Measurements from ENCODE around the gene IDH2. TPM values are rescaled to one million over a fixed set of nuclear protein-coding genes. Genes with fewer than 3 reads are reported as not detected.
A peak's percentile ranks its signal among the peaks of the same experiment; 100 is the strongest.

Gene IDH2
- total RNA-seq, 1 donor from 2014 or later = 218 TPM

DNA sequence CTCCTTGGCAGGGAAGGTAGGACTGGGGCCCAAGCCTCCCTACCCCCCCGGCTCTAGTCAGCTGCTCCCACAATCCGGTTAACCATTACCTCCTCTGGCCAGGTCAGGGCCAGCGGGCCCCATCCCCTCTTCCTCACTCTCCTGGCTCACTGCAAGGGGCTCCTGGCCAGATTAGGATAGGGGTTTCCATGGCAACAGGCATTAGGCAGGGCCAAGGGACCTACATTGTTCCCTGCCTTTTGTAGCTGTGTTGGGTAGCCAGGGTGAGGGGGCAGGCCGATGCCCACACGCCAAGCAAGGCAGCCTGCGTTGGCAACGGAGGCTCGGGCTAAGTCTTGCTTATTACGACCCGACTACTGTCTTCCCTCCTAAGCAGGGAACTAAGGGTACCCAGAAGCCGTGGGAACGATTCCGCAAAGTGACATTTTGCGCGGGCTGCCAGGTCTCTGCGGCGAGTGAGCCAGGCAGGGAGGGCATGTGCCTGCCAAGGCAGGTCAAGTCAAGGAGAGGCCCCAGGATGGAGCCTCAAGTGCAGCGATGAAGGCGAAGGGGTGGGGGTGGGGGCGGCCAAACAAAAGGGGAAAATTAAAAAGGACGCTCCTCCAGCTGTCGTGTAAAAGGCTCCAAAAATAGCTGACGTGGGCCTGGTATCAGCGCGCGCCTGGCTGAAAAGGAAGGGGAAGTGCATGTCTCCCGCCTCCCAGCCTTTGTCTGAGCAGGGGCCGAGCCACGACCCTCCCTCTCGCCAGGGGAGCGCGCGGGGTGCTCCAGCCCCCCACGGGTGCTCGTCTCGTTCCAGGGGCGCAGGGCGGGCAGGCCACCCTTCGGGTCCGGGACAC is 919 bp downstream of the IDH2 start:
- TF ChIP-seq, protein P1, sequence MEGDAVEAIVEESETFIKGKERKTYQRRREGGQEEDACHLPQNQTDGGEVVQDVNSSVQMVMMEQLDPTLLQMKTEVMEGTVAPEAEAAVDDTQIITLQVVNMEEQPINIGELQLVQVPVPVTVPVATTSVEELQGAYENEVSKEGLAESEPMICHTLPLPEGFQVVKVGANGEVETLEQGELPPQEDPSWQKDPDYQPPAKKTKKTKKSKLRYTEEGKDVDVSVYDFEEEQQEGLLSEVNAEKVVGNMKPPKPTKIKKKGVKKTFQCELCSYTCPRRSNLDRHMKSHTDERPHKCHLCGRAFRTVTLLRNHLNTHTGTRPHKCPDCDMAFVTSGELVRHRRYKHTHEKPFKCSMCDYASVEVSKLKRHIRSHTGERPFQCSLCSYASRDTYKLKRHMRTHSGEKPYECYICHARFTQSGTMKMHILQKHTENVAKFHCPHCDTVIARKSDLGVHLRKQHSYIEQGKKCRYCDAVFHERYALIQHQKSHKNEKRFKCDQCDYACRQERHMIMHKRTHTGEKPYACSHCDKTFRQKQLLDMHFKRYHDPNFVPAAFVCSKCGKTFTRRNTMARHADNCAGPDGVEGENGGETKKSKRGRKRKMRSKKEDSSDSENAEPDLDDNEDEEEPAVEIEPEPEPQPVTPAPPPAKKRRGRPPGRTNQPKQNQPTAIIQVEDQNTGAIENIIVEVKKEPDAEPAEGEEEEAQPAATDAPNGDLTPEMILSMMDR (conservative IDR thresholded peaks at IDR 0.05) = no peak
- peaks cover 48% of the 10 kb centered on the region for H3K4me1 Mint-ChIP-seq
- peaks cover 4% of the 10 kb centered on the region for H3K36me3 Mint-ChIP-seq (ENCODE audit: low read depth)
- H3K4me3 Mint-ChIP-seq = peak overlapping the region; percentile 93
- no peaks in the 10 kb centered on the region for H3K9me3 Mint-ChIP-seq
- peak; percentile 39 for DNase-seq (ENCODE audit: low read depth, low spot score)
- peak overlapping the region; percentile 96 for H3K27ac Mint-ChIP-seq (ENCODE audit: unreplicated experiment)
- peaks cover 4% of the 10 kb centered on the region for H3K27me3 Mint-ChIP-seq (ENCODE audit: low read depth)

DNA sequence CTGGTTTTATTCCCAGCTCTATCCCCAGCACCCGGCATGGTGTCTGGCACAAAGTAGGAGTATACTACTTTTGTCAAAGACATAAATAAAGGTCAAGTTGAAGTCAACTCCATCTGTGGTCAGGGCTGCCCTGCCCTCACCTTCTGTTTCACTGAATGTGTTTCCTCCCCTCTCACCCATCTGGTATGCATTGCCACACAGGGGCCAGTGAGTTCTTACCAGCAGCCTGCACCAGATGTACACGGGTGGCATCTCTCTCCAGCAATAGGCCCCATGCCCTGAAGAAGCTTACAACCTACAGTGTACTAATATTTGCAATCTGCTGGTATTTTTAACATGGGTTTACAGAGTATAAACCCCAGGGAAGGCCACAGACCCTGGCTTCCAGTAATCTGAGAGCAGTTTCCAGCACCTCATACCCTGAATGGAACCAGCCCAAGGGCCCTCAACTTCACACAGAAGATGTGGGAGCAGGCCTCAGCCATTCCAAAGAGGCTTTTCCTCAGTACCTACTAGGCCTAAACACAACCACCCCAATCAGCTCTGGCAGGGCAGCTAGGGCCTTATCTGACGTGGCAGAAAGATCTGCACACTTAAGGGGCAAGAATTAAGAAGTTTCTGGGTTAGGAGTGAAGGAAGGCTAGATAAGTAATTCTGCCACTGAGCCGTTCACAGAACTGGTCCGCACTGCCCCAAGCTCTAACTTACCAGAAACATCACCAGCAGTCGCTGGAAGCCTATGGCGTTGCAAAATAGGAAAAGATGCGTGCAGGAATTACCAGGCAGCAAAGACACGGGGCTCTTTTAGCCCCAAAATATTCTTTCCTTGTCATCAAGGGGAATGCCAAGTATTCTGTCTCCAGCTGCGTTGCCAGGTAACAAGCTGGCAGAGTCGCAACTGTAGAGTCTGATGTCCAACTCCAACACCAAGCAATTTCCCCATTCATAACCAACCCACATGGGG is 2.1 kb downstream of the IDH2 start:
- H3K36me3 Mint-ChIP-seq (ENCODE audit: low read depth) = peaks cover 4% of the 10 kb centered on the region
- H3K4me3 Mint-ChIP-seq = peak overlapping the region; percentile 93
- no peak overlapping the region for H3K27ac Mint-ChIP-seq (ENCODE audit: unreplicated experiment)
- TF ChIP-seq, protein P1 (conservative IDR thresholded peaks at IDR 0.05) = no peak
- H3K4me1 Mint-ChIP-seq = peaks cover 53% of the 10 kb centered on the region
- H3K27me3 Mint-ChIP-seq (ENCODE audit: low read depth) = peaks cover 4% of the 10 kb centered on the region
- H3K9me3 Mint-ChIP-seq = no peaks in the 10 kb centered on the region
- DNase-seq (ENCODE audit: low read depth, low spot score) = no peak

DNA sequence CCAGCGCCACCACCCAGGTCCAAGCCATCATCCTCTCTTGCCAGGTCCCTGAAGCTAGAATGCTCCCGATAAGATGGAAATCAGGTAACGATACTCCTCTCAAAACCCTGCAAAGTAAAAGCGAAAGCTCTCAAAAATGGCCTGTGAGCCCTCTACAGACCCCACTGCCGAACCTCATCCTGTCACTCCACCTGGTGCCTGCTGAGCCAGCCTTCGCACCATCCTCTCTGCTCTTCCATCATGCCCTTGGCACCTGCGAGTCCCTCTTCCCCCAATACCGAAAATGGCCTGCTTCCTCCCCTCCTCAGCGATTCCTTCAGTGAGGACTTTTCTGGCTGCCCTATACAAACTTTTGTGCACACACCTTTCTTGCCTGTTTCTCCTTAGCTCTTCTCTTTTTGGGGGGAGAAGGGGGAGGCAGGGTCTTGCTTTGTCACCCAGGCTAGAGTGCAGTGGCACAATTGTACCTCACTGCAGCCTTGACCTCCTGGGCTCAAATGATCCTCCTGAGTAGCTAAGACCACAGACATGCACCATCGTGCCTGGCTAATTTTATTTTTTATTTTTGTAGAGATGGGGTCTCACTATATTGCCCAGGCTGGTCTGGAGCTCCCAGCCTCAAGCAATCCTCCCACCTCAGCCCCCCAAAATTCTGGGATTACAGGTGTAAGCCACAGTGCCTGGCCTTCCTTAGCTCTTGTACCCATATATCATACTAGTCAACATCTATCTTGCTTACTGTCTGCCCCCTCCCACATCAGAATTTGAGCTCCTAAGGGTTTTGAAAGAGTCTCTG is 3.0 kb downstream of the IDH2 start:
- H3K4me3 Mint-ChIP-seq = peak overlapping the region; percentile 93
- peaks cover 4% of the 10 kb centered on the region for H3K27me3 Mint-ChIP-seq (ENCODE audit: low read depth)
- peaks cover 56% of the 10 kb centered on the region for H3K4me1 Mint-ChIP-seq
- peaks cover 4% of the 10 kb centered on the region for H3K36me3 Mint-ChIP-seq (ENCODE audit: low read depth)
- H3K9me3 Mint-ChIP-seq = no peaks in the 10 kb centered on the region
- H3K27ac Mint-ChIP-seq (ENCODE audit: unreplicated experiment) = no peak overlapping the region
- TF ChIP-seq, protein P1 (conservative IDR thresholded peaks at IDR 0.05) = no peak
- DNase-seq (ENCODE audit: low read depth, low spot score) = no peak

DNA sequence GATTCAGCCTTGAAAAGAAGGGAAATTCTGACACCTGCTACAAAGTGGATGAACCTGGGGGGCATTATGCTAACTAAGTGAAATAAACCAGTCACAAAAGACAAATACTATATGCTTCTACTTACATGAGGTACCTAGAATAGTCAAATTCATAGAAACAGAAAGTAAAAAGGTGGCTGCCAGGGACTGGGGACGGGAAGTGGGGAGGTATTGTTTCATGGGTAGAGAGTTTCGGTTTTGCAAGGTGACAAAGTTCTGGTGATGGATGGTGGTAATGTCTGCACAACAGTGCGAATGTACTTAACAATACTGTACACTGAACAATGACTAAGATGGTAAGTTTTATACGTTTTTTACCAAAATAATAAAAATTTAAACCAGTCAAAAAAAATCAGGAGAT is 4.8 kb downstream of the IDH2 start:
- Mint-ChIP-seq H3K36me3 (ENCODE audit: low read depth) (peaks cover 9% of the 10 kb centered on the region), H3K4me1 (peaks cover 55% of the 10 kb centered on the region), H3K9me3 (no peaks in the 10 kb centered on the region), H3K4me3 (peak overlapping the region; percentile 40), H3K27ac (ENCODE audit: unreplicated experiment) (no peak overlapping the region), H3K27me3 (ENCODE audit: low read depth) (no peaks in the 10 kb centered on the region)
- TF ChIP-seq, protein P1 (conservative IDR thresholded peaks at IDR 0.05) = no peak
- DNase-seq (ENCODE audit: low read depth, low spot score) = no peak

DNA sequence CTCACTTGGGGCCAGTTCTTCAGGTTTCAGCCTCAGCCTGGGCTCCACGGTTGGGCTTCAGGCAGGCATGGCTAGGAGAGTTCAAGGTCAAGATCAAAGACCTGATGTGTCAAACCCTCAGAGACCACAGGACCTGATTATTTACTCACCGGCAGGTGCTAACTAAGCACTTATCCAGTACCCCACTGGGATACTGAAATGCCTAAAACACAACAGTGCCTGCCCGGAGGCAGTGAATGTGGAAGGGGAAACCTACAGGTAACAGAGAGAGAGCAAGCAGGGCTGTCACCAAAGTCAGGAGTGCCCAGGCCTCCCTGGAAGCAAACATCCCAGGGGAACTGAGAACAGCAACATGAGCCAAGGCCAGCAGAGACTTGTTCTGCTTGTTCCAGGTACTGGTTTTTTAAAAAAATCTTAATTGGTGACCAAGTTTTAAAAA is 6.7 kb downstream of the IDH2 start:
- TF ChIP-seq, protein P1 (conservative IDR thresholded peaks at IDR 0.05) = no peak
- Mint-ChIP-seq H3K9me3 (no peaks in the 10 kb centered on the region), H3K27me3 (ENCODE audit: low read depth) (no peaks in the 10 kb centered on the region), H3K36me3 (ENCODE audit: low read depth) (peaks cover 19% of the 10 kb centered on the region), H3K27ac (ENCODE audit: unreplicated experiment) (no peak overlapping the region), H3K4me1 (peaks cover 44% of the 10 kb centered on the region), H3K4me3 (no peak overlapping the region)
- DNase-seq (ENCODE audit: low read depth, low spot score) = no peak
